Measurements from ENCODE around the gene ATXN7L3. TPM values are rescaled to one million over a fixed set of nuclear protein-coding genes. Genes with fewer than 3 reads are reported as not detected.

The ATXN7L3 gene
- total RNA-seq, 2 experiments from 2014 or later = 63.4 to 69.7 TPM

Small RNA genes within 50 kb of the gene (microRNA-seq; reads per million reads assigned to microRNA genes)
- gene MIR6782 (ENCODE audit: borderline microRNAs expressed, borderline number of aligned reads, borderline replicate concordance) = not detected

Other genes with a start within 250 kb of the ATXN7L3 start
- not detected for gene PYY, start 245.9 kb downstream of the ATXN7L3 start, total RNA-seq
- 1 to 10 TPM; 1.5 to 1.7 TPM for gene NAGS, start 195.3 kb downstream of the ATXN7L3 start, total RNA-seq
- 10 to 100 TPM; 27.6 to 28.2 TPM for gene TMEM101, start 184.9 kb downstream of the ATXN7L3 start, total RNA-seq
- gene LSM12, start 133.2 kb downstream of the ATXN7L3 start, total RNA-seq = 10 to 100 TPM; 76.8 to 81.8 TPM
- 10 to 100 TPM; 20.7 to 21.9 TPM for gene G6PC3, start 129.1 kb downstream of the ATXN7L3 start, total RNA-seq
- 10 to 100 TPM; 18.0 to 19.0 TPM for gene HDAC5, start 76.2 kb downstream of the ATXN7L3 start, total RNA-seq
- 10 to 100 TPM; 17.9 to 19.8 TPM for gene HROB, start 58.0 kb downstream of the ATXN7L3 start, total RNA-seq
- under 1 TPM in 1 of 2 experiments, not detected in 1; 0.19 TPM for gene ASB16, start 29.2 kb downstream of the ATXN7L3 start, total RNA-seq
- gene TMUB2, start 12.9 kb downstream of the ATXN7L3 start, total RNA-seq = 10 to 100 TPM; 21.8 to 21.9 TPM
- gene UBTF, start 19.8 kb upstream of the ATXN7L3 start, total RNA-seq = 100 to 1,000 TPM; 112 to 118 TPM
- not detected for gene SLC4A1, start 68.3 kb upstream of the ATXN7L3 start, total RNA-seq
- gene RUNDC3A, start 108.7 kb upstream of the ATXN7L3 start, total RNA-seq = not detected
- 100 to 1,000 TPM; 121 to 122 TPM for gene SLC25A39, start 124.9 kb upstream of the ATXN7L3 start, total RNA-seq
- gene GRN, start 145.4 kb upstream of the ATXN7L3 start, total RNA-seq = 10 to 100 TPM; 59.7 to 62.4 TPM
- under 1 TPM; 0.19 to 0.21 TPM for gene FAM171A2, start 164.0 kb upstream of the ATXN7L3 start, total RNA-seq
- 1 to 10 TPM; 1.0 to 1.4 TPM for gene ITGA2B, start 189.8 kb upstream of the ATXN7L3 start, total RNA-seq

Data from activated CD4-positive, alpha-beta memory T cell treated with anti-CD3 and anti-CD28 coated beads for 36 hours (primary cell).